Measurements from ENCODE around the gene TRIOBP.

The TRIOBP gene

GRCh38 chr22:37750596-37751162 is 53.8 kb downstream of the TRIOBP start:
- in situ Hi-C loops (cut with MboI; ENCODE audit: low sequenced_read_pairs, unreplicated experiment): no loop called here
- no peak for DNase-seq (ENCODE audit: low spot score)
- TF ChIP-seq CTCF (IDR thresholded peaks at IDR 0.05; ENCODE audit: borderline replicate concordance, control extremely low read depth, extremely low read depth, insufficient read depth, missing control alignments): no peak

GRCh38 chr22:37751449-37752188 is 54.8 kb downstream of the TRIOBP start:
- in situ Hi-C loops (cut with MboI; ENCODE audit: low sequenced_read_pairs, unreplicated experiment): no loop called here
- no peak for TF ChIP-seq CTCF (IDR thresholded peaks at IDR 0.05; ENCODE audit: borderline replicate concordance, control extremely low read depth, extremely low read depth, insufficient read depth, missing control alignments)
- no peak for DNase-seq (ENCODE audit: low spot score)

GRCh38 chr22:37752189-37753087 is 55.6 kb downstream of the TRIOBP start:
- TF ChIP-seq CTCF (IDR thresholded peaks at IDR 0.05; ENCODE audit: borderline replicate concordance, control extremely low read depth, extremely low read depth, insufficient read depth, missing control alignments): no peak
- no peak for DNase-seq (ENCODE audit: low spot score)
- in situ Hi-C loops (cut with MboI; ENCODE audit: low sequenced_read_pairs, unreplicated experiment): no loop called here

- in situ Hi-C loops (cut with MboI; ENCODE audit: low sequenced_read_pairs, unreplicated experiment): no loop called here
- no peak for TF ChIP-seq CTCF (IDR thresholded peaks at IDR 0.05; ENCODE audit: borderline replicate concordance, control extremely low read depth, extremely low read depth, insufficient read depth, missing control alignments)
- DNase-seq (ENCODE audit: low spot score): no peak
These were observed 56.9 kb downstream of the TRIOBP start for GRCh38 chr22:37753746-37754145.

GRCh38 chr22:37757663-37758062 is 60.8 kb downstream of the TRIOBP start:
- no peak for DNase-seq (ENCODE audit: low spot score)
- TF ChIP-seq CTCF (IDR thresholded peaks at IDR 0.05; ENCODE audit: borderline replicate concordance, control extremely low read depth, extremely low read depth, insufficient read depth, missing control alignments): no peak
- in situ Hi-C loops (cut with MboI; ENCODE audit: low sequenced_read_pairs, unreplicated experiment): no loop called here

GRCh38 chr22:37758694-37759093 is 61.8 kb downstream of the TRIOBP start:
- no peak for TF ChIP-seq CTCF (IDR thresholded peaks at IDR 0.05; ENCODE audit: borderline replicate concordance, control extremely low read depth, extremely low read depth, insufficient read depth, missing control alignments)
- no peak for DNase-seq (ENCODE audit: low spot score)
- in situ Hi-C loops (cut with MboI; ENCODE audit: low sequenced_read_pairs, unreplicated experiment): no loop called here
